NCI-H460 (cell line): Measurements from ENCODE around the gene PCMTD2. TPM values are rescaled to one million over a fixed set of nuclear protein-coding genes. Genes with fewer than 3 reads are reported as not detected.

ENCODE experiments used
- DNase-seq: peaks from one replicate; pipeline ENCODE4 v3.0.0-alpha.2; 2016; ENCODE audit warnings: low read depth; ENCODE audit errors: extremely low read depth
- polyA plus RNA-seq: library from polyadenylated mRNA; depleted of rRNA; stranded (reverse); fragments of >200 nt; gene quantifications from 2 replicates; pipeline ENCODE4 v1.2.3, GENCODE V29; 2014; cell fraction: nucleus; rRNA removed
- total RNA-seq: library from RNA; depleted of rRNA; stranded (reverse); fragments of >200 nt; shearing (Covaris generic); gene quantifications from 2 replicates; pipeline ENCODE4 v1.2.3, GENCODE V29; 2014; rRNA removed

Gene PCMTD2
- total RNA-seq: 37.8 and 45.1 TPM in 2 replicates
- polyA plus RNA-seq: 30.3 and 49.5 TPM in 2 replicates

- peak; percentile 83 for DNase-seq
These were observed at the start of gene PCMTD2 for GRCh38 chr20:64255361-64256281. TSS of gene PCMTD2 (plus strand) at chr20:64255748. CDS start at chr20:64259966, 4,218 bp downstream.

GRCh38 chr20:64206614-64207013 lies 48.9 kb upstream of the PCMTD2 start:
- DNase-seq: no peak

GRCh38 chr20:64207641-64208590 lies 47.6 kb upstream of the PCMTD2 start:
- DNase-seq: no peak

GRCh38 chr20:64209148-64209547 lies 46.4 kb upstream of the PCMTD2 start:
- no peak for DNase-seq

GRCh38 chr20:64210656-64211369 lies 44.7 kb upstream of the PCMTD2 start:
- DNase-seq: no peak

- DNase-seq: no peak
These were observed 43.5 kb upstream of the PCMTD2 start for GRCh38 chr20:64211874-64212658.

- DNase-seq: no peak
These were observed 42.8 kb upstream of the PCMTD2 start for GRCh38 chr20:64212755-64213154.

- DNase-seq: no peak
These were observed 41.4 kb upstream of the PCMTD2 start for GRCh38 chr20:64214113-64214512.

GRCh38 chr20:64214952-64215351 lies 40.6 kb upstream of the PCMTD2 start:
- DNase-seq: no peak

GRCh38 chr20:64216036-64216435 lies 39.5 kb upstream of the PCMTD2 start:
- DNase-seq: no peak

- DNase-seq: no peak
These were observed 38.6 kb upstream of the PCMTD2 start for GRCh38 chr20:64216910-64217309.

GRCh38 chr20:64217539-64218221 lies 37.9 kb upstream of the PCMTD2 start:
- DNase-seq: no peak

GRCh38 chr20:64219202-64219601 lies 36.3 kb upstream of the PCMTD2 start:
- no peak for DNase-seq

GRCh38 chr20:64219730-64220129 lies 35.8 kb upstream of the PCMTD2 start:
- DNase-seq: no peak

- no peak for DNase-seq
These were observed 35.1 kb upstream of the PCMTD2 start for GRCh38 chr20:64220420-64220819.

GRCh38 chr20:64220891-64221527 lies 34.5 kb upstream of the PCMTD2 start:
- DNase-seq: no peak

- DNase-seq: no peak
These were observed 33.2 kb upstream of the PCMTD2 start for GRCh38 chr20:64222291-64222735.

- no peak for DNase-seq
These were observed 32.6 kb upstream of the PCMTD2 start for GRCh38 chr20:64222851-64223525.
